GM12801 (cell line): ENCODE measurements around the gene MCAT.

Experiments
- CTCF ChIP-seq: IDR thresholded peaks from one replicate; pipeline ENCODE4 v1.5.1; 2011; ENCODE audit warnings: control low read depth; ENCODE audit not compliant: insufficient read length; ENCODE audit errors: extremely low read depth

The MCAT gene

GRCh38 chr22:43171019-43171491, 27.9 kb upstream of the MCAT start:
- no peak for TF ChIP-seq CTCF

- no peak for TF ChIP-seq CTCF
Observed at GRCh38 chr22:43170131-43170480, 26.9 kb upstream of the MCAT start.

GRCh38 chr22:43169310-43170130, 26.3 kb upstream of the MCAT start:
- TF ChIP-seq CTCF = no peak

DNA sequence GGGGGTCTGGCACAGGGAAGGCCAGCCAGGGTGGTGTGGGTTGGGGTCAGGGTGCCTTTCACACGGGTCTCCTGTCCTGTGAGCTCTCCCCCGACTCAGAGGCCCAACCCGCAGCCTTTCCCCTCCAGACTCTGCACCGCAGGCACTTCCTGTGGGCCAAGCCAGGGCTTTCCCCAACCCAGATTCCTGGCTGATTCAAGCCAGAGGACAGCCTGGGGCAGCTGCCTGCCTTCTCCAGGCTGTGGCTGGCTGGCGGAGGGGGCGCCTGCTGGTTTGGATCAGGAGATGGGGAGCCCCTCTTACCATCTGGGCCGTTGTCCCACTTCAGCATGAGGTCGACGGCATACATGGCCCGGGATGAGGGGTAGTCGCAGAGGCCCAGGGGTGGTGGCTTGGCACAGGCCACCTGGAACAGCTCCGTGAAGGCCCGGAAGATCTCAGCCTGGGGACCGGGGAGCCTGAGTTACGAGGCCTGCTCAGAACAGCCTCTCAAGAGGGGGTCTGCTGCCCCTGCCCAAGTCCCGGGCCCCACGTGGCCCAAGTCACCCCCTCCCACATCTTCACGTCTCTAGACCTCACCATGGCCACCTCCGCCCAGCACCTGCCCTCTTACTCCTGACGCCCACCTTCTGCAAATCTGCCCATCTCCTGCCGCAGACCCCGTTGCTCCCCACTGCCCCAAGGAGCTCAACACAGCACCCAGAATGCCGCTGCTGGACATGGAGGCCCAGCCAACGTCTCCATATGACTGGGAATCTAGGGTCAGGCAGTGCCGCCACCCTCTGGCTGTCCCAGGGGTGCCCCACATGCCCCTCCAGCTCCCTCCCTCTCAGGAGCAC, 25.5 kb upstream of the MCAT start:
- no peak for TF ChIP-seq CTCF

GRCh38 chr22:43167001-43167589, 23.9 kb upstream of the MCAT start:
- no peak for TF ChIP-seq CTCF

- no peak for TF ChIP-seq CTCF
Observed at GRCh38 chr22:43166132-43166930, 23.1 kb upstream of the MCAT start.
